ENCODE data around the gene GPC3.

DNA sequence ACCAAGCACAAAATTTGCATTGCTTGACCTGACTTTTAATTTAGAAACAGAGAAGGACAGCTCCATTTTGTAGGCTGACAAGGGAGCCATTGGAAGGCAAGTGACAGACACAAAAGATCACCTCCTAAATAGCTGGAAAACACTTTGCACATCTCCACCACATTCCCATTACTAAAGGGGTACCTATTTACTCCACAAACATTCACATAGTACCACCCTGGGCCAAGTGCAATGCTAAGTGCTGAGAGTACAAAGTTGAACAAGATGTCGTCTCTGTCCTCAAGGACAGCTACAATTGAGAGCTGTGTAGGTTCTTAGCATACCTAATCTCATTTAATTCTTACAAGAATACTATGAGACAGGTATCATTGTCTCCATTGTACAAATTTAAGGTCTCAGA, 417.3 kb downstream of the GPC3 start:
- TF ChIP-seq POLR2A (IDR thresholded peaks at IDR 0.05), result no peak
- no peak for TF ChIP-seq CTCF (IDR thresholded peaks at IDR 0.05)
- TF ChIP-seq EP300 (IDR thresholded peaks at IDR 0.05), result no peak
